Measurements from ENCODE around the gene MRPL32.

DNA sequence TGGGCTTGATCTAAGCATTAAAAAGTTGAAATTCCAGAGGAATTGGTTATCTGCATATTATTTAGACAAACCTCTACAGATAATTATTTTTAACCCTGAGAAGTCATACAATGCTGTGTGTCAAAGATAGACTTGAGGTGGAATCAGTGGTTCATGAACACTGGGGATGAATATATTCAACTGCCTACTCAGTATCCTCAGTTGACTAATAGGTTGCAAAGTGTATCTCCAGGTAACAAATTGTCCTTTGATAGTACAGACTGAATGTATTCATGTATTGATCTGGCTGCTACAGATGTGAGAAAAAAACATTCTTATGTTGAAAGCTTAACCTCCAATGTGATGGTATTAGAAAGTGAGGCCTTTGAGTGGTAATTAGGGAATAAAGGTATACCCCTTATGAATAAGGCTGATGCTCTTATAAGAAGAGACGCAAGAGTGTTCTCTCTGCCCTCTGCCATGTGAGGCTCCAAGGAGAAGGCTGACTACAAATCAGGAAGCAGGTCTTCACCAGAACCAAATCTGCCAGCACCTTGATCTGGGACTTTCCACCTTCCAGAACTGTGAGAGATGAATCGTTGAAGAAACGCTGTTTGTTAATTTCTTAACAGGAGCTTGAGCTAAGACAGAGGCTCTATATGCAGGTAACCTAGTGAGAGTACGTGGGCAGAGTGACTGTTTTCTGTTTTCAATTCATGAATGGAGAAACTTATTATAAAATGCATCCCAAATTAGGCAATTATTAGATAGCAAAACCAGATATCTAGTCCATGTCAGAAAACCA, 7.5 kb downstream of the MRPL32 start:
- TF ChIP-seq, protein P1, sequence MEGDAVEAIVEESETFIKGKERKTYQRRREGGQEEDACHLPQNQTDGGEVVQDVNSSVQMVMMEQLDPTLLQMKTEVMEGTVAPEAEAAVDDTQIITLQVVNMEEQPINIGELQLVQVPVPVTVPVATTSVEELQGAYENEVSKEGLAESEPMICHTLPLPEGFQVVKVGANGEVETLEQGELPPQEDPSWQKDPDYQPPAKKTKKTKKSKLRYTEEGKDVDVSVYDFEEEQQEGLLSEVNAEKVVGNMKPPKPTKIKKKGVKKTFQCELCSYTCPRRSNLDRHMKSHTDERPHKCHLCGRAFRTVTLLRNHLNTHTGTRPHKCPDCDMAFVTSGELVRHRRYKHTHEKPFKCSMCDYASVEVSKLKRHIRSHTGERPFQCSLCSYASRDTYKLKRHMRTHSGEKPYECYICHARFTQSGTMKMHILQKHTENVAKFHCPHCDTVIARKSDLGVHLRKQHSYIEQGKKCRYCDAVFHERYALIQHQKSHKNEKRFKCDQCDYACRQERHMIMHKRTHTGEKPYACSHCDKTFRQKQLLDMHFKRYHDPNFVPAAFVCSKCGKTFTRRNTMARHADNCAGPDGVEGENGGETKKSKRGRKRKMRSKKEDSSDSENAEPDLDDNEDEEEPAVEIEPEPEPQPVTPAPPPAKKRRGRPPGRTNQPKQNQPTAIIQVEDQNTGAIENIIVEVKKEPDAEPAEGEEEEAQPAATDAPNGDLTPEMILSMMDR (conservative IDR thresholded peaks at IDR 0.05 in 1 of 2, IDR thresholded peaks at IDR 0.05 in 1 of 2; ENCODE audit: extremely low read depth in 1 of 2, insufficient read depth in 1 of 2, low read depth in 1 of 2, low read length in 2 of 2), result no peak
- no peak for TF ChIP-seq EZH2 (IDR thresholded peaks at IDR 0.05; ENCODE audit: borderline replicate concordance, low read length)

Measured in mammary epithelial cell (primary cell).